ENCODE data around the gene KIT.
"Not testable (repeated sequence)": the region's sequence is repeated elsewhere in the genome, so short reads cannot be mapped to it uniquely, and the experiment has no call there.

Gene KIT

GRCh38 chr4:54657551-54658251 is at the start of gene KIT:
Gene KIT, plus strand, starts transcription at chr4:54657957. Its CDS starts 58 bp downstream, at chr4:54658015.
- no peak for DNase-seq

DNA sequence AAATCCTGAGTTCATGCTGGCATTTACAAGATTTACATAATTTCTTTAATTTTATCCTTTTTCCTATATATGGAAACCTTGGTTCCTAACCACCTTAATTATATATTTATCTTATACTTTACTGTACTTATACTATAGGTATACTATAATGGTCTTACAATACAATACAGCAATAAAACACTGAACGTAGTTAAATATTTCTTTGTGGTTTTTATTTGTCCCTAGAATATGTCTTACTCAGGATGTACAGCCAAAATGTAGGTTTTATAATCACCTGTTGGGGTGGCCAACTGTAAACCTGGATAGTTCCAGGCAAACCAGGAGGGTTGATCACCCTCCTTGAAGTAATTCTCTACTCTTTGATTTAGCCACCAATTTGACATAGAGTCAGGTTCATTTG is 48.4 kb upstream of the KIT start:
- DNase-seq = no peak

DNA sequence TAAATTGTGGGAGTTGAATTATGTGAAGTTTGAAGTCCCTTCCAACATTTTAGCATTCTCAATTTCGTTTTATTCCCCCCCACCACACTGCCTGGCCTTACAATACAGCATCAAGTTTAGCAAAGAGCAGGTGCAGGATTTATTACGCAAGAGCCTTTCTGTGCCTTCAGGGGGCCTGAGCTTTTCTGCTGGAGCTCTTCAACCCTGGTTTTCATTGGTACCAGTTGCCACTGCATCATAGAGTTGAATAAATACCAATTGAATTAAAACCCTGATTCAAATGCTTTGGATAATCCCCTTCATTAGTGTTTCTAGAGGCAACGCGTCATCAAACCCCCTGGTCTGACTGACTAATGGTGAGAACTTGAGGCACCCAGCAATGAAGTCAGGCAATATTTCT is 43.6 kb upstream of the KIT start:
- no peak for DNase-seq

- DNase-seq = no peak
Observed at GRCh38 chr4:54620773-54621172, 37.0 kb upstream of the KIT start.

- DNase-seq = no peak
Observed at GRCh38 chr4:54625391-54625790, 32.4 kb upstream of the KIT start.

DNA sequence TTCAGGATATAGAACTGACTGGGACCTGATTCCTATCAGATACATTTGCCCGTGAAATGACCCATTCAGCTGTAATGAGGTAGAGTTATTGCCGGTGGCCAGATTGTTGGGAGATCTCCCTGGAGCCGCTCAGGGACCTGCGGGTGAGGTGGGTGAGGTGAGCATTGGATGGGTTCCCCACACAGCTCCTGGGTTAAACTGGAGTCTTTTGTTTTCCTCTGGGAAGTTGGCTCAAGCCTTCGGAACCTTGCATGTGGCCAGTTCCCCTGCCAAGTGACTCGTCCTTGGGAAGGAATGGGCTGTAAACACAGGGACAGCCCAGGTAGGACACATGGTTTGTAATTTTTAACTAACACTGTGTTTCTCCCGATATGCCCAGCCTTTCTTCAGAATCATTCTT is 31.6 kb upstream of the KIT start:
- no peak for DNase-seq

GRCh38 chr4:54632537-54632936 is 25.2 kb upstream of the KIT start:
- DNase-seq = no peak

GRCh38 chr4:54633102-54633740 is 24.5 kb upstream of the KIT start:
- not testable (repeated sequence) for DNase-seq

GRCh38 chr4:54635318-54635717 is 22.4 kb upstream of the KIT start:
- DNase-seq = no peak

DNA sequence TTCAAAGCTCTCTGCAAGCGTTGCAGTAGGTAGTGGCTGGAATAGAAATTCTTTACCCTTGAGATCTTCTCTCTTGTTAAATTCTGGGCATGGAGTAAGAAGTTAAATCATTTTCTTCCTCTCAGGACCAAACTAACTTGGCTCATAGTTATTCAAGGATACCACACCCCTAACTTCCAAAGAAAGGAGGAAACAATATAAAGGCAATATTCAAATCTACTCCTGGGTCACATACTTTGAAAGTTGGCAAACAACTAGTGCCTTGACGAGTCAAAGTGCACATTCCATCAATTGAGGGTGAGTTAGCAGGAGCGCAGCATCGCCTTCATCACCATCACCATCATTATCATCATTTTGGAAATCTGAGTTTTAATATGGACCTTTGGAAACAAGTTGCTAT is 20.4 kb upstream of the KIT start:
- DNase-seq = no peak

GRCh38 chr4:54641101-54641500 is 16.7 kb upstream of the KIT start:
- DNase-seq = not testable (repeated sequence)

- DNase-seq = no peak
Observed at GRCh38 chr4:54643172-54643571, 14.6 kb upstream of the KIT start.

GRCh38 chr4:54643958-54644751 is 13.6 kb upstream of the KIT start:
- no peak for DNase-seq

DNA sequence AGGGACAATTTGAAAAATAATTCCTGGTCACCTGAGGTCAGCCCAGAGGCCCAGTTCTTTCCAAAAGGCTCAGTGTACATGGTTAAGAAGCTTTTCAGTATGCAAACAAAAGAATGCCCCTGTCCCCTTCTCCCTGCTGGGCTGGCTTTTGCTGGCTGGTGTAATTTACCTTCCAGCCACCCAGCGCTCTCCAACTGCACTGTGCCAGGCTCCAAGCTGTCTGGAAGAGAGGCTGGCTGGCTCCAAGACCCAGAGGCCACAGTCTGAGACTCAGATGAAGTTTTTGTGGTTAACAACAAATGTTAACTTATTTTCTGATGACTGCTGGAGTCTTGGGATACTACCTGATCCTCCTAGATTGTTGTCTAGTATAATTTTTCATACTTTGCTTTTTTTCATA is 11.9 kb upstream of the KIT start:
- DNase-seq = no peak

DNA sequence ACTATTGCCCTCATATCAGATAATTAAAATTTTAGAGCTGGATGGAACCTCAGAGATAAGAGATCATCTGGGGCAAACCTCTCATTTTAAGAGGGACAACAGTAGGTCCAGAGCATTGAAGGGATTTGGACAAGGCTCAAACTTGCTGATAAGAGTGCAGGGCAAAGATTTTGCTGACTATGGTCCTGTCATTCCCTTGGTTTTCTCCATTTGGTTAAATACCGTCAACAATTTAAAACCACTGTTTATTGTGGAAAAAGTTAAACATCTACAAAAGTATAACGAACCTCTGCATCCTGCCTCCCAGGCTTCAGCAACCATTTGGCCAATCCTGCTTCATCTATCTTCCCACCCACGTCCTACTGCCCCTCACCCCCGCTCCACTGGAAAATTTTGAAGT is 10.7 kb upstream of the KIT start:
- DNase-seq = no peak

DNA sequence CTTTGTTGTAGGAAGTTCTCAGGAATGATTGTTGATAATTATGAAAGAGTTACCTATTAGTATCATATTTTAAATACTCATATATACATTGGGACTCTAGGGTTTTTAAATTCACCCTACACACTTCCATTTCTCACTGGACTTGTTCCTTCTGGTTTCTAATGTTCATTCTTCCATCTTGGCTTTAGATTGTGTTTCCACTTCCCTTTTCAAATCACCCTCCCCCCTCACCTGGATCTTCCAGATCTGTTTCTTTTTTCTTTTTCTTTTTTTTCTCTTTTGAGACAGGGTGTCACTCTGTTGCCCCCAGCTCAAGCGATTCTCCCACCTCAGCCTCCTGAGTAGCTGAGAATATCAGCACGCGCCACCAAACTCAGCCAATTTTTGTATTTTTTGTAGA is 6.7 kb upstream of the KIT start:
- no peak for DNase-seq

GRCh38 chr4:54654753-54655152 is 3.0 kb upstream of the KIT start:
- no peak for DNase-seq

DNA sequence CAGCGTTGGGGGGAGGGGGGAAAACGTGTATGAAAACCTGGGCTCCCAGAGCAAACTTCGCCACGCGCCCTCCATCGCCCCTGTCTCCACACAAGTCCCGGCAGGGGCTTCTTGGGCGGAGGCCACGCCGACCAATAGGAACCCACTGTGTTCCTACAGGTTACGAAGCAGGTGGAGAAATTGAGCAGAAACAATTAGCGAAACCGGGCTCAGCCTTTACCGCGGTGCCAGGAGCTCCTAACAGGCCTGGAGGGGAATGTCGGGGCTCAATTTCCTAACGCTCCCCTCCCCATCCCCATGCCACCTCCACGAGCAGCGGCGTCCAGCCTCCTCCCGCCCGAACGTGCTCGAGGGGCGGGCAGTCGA is 589 bp upstream of the KIT start:
- no peak for DNase-seq

DNA sequence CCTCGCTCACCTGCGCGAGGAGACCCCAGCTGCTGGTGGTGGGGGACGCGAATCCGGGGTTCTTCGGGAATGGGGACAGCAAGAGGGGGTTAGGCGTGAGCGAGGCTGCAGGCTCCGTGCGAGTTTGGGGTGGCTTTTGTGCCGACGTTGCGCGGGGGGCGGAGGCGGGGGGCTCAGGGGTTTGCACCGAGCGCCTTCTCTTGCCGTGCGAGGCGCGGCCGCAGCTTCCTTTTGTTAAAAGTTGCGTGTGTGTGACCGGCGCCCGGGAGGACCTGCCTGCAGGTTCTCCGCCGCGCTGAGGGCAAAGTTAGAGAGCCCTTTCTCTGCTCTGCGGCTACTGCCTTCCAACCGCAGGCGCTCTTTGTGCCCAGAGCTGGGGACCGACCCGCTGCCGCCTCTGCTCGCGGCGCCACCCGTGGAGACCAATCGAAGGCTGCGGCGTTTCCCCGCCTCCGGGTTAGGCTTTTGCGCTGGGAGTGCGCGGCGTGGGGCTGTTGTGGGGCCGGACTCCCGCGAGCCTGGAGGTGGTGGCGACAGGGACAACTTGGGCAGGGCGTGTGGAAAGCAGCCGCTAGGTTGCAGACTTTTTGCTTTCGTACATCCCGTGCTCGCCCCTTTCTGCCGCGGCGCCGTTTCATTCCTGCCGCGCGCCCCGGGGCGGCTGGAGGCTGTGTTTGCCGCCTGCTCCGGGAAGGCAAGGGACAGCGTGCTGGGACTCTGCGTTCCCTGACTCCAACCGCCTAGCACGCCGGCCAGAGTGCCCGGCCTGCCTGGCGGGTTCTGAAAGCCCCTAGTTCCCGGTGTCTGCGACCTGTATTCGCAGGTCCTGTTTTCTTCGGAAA is 716 bp downstream of the KIT start:
- no peak for DNase-seq

- DNase-seq = no peak
Observed at GRCh38 chr4:54659313-54659712, 1.6 kb downstream of the KIT start.

DNA sequence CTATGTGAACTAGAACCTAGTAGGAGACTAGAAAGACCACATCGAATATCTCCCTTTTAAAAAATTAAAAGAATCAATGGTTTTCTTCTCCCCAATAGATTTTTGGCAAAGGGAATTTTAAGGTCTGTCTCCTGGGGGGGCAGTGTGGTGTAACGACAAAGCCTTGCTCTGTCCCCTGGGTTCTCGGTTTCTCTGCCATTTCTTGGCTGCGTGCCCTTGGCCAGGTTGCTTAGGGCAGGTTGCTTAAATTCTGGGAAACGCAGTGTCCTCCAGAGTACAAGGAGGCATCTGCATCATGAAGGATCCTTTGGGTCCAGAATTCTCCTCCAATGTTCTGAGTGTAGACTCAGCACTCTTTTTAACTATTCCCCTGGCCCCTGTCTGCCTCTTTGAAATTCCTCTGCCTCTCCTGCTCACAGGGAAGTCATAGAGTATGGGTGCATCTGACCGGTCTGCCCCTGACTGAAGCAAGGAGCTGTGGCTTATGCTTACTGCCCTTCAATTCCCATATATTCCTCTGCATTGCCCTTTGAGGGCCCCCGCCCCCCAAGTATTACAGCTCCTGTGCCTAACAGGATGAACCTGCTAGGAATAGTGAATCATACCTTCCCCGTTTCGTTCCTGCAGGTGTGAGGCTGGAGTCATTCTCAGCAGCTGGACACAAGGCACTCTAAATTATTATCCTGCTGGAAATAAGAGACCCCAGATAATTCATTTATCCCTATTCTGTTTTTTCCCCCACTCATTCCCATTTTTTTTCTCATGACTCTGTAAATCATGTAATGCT is 2.2 kb downstream of the KIT start:
- DNase-seq = no peak

DNA sequence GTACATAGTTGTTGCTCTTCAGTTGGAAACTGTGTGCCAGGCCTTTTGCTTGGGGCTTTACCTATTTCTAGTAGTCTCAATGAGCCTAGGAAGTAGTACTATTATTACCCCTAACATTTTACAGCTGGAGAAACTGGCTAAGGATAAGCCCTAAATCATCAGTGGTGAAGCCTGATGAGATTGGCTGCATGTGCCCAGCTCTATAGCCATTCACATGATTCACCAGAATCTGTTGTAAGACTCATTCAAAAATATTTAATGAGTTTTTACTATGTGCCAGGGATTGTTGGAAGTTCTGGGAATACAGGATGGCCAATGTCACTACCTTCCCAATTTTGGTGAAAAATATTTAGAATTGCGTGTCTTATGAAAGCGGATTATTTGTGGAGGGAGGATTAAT is 2.8 kb downstream of the KIT start:
- no peak for DNase-seq

Measured in NCI-H2081 treated with DMSO at 0.1 percent for 48 hours (cell line).